Natural killer cell (primary cell): ENCODE results near the gene TXNDC16. TPM values are rescaled to one million over a fixed set of nuclear protein-coding genes. Genes with fewer than 3 reads are reported as not detected.

ENCODE experiments used
- ATAC-seq, 3 donors: fragments of 150-1000 bp in 2 of 3; fragments of 200-7000 bp in 1 of 3; cut with Tn5 transposase; 1 replicate in 1 of 3; 2 replicates in 2 of 3; pipeline ENCODE4 v1.10.0; 2021; ENCODE audit warnings: mild to moderate bottlenecking in 2 of 3, moderate library complexity in 2 of 3
- DNase-seq, 2 donors: peaks; one replicate each; pipeline versions ENCODE4 v3.0.0 to v3.0.0-alpha.2; 2013 to 2021; ENCODE audit warnings: mixed read lengths in 1 of 2
- H3K27ac ChIP-seq: one replicate; pipeline ENCODE4 v1.5.1; 2013; ENCODE audit warnings: mild to moderate bottlenecking, low read length
- H3K27me3 ChIP-seq: one replicate; pipeline ENCODE4 v1.6.1; 2013; ENCODE audit warnings: low read length; ENCODE audit not compliant: control insufficient read depth, insufficient read depth
- H3K36me3 ChIP-seq: one replicate; pipeline ENCODE4 v1.6.1; 2013; ENCODE audit warnings: low read length; ENCODE audit not compliant: control insufficient read depth, insufficient read depth
- H3K4me1 ChIP-seq: one replicate; pipeline ENCODE4 v1.6.1; 2013; ENCODE audit warnings: low read length; ENCODE audit not compliant: control insufficient read depth, insufficient read depth
- H3K4me3 ChIP-seq: one replicate; pipeline ENCODE4 v1.5.1; 2013; ENCODE audit warnings: low read length
- H3K9me3 ChIP-seq: one replicate; pipeline ENCODE4 v1.6.1; 2013; ENCODE audit warnings: low read length; ENCODE audit not compliant: control insufficient read depth, insufficient read depth
- H3K27ac Mint-ChIP-seq, 2 donors: one replicate each; pipeline ENCODE4 v1.8.0; 2022; ENCODE audit warnings: mild to moderate bottlenecking in 2 of 2, mixed read lengths in 2 of 2, moderate library complexity in 1 of 2
- H3K27me3 Mint-ChIP-seq, 2 donors: one replicate each; pipeline ENCODE4 v1.8.0; 2022; ENCODE audit warnings: low read depth in 2 of 2, mixed read lengths in 2 of 2
- H3K36me3 Mint-ChIP-seq: one replicate; pipeline ENCODE4 v1.8.0; 2022; ENCODE audit warnings: mixed read lengths
- H3K4me1 Mint-ChIP-seq, 2 donors: one replicate each; pipeline ENCODE4 v1.8.0; 2022; ENCODE audit warnings: mixed read lengths in 2 of 2
- H3K4me3 Mint-ChIP-seq: one replicate; pipeline ENCODE4 v1.8.0; 2022; ENCODE audit warnings: mild to moderate bottlenecking, moderate library complexity, mixed read lengths
- H3K9me3 Mint-ChIP-seq, 2 donors: one replicate each; pipeline ENCODE4 v1.8.0; 2022; ENCODE audit warnings: mixed read lengths in 2 of 2
- whole genome bisulfite sequencing: methylation state at CpG from one replicate; pipeline ENCODE4 v1.1.7; 2013; ENCODE audit warnings: missing lambda C conversion rate; ENCODE audit not compliant: insufficient coverage; 5-methylcytosine and 5-hydroxymethylcytosine counted together
- intact Hi-C: fragments of 100-400 bp; cut with micrococcal nuclease; formaldehyde crosslinking; loops from one replicate; pipeline ENCODE4 v1.14.2; 2022
- total RNA-seq, 4 donors: library from RNA; stranded (reverse); fragments of 120-200 nt in 1 of 4; gene quantifications; one replicate each; pipeline versions ENCODE4 v1.2.3 to v1.2.4, GENCODE V29; 2013 to 2022
- TF ChIP-seq, protein P1 (sequence below): fragments of 200-600 bp; IDR thresholded peaks from one replicate; pipeline ENCODE4 v1.8.0; 2022; ENCODE audit warnings: antibody characterized with exemption

The TXNDC16 gene
- total RNA-seq, 3 donors from 2014 or later (not counting 1 experiment from before 2014, with no cell fraction given): 16.5 to 22.0 (median 20.7) TPM

DNA sequence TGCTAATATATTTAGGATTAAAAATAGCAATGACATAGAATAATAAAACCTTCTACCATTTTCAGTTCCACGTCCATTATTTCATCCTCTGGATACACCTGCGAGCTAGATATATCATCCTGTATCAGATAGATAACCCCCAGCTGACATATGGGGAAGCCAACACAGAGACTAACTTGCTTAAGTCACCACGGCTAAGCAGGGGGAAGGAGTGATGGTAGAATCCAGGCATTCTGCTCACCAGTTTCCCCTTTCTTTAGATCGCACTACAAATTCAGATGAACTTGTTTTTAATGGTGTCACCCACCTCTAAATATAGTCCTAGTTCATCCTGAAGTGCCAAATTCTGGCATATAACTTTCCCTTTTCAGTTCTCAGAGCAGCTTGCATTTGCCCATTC, 110.1 kb downstream of the TXNDC16 start:
- no peak overlapping the region for H3K4me3 Mint-ChIP-seq
- no peak overlapping the region for H3K4me3 ChIP-seq
- H3K9me3 ChIP-seq: no peaks in the 10 kb centered on the region
- intact Hi-C loops: no loop called here
- peaks cover 7% of the 10 kb centered on the region for H3K36me3 ChIP-seq
- TF ChIP-seq, protein P1, sequence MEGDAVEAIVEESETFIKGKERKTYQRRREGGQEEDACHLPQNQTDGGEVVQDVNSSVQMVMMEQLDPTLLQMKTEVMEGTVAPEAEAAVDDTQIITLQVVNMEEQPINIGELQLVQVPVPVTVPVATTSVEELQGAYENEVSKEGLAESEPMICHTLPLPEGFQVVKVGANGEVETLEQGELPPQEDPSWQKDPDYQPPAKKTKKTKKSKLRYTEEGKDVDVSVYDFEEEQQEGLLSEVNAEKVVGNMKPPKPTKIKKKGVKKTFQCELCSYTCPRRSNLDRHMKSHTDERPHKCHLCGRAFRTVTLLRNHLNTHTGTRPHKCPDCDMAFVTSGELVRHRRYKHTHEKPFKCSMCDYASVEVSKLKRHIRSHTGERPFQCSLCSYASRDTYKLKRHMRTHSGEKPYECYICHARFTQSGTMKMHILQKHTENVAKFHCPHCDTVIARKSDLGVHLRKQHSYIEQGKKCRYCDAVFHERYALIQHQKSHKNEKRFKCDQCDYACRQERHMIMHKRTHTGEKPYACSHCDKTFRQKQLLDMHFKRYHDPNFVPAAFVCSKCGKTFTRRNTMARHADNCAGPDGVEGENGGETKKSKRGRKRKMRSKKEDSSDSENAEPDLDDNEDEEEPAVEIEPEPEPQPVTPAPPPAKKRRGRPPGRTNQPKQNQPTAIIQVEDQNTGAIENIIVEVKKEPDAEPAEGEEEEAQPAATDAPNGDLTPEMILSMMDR: no peak
- no peak overlapping the region for H3K27ac ChIP-seq
- WGBS: 85% methylated on average over 4 of the region's 4 CpGs
- no peak overlapping the region for H3K27ac Mint-ChIP-seq
- H3K36me3 Mint-ChIP-seq: no peaks in the 10 kb centered on the region
- H3K4me1 Mint-ChIP-seq: no peaks in the 10 kb centered on the region
- DNase-seq (no peak), ATAC-seq (no peak)
- no peaks in the 10 kb centered on the region for H3K9me3 Mint-ChIP-seq
- H3K27me3 ChIP-seq: no peaks in the 10 kb centered on the region
- H3K4me1 ChIP-seq: no peaks in the 10 kb centered on the region
- H3K27me3 Mint-ChIP-seq: no peaks in the 10 kb centered on the region

DNA sequence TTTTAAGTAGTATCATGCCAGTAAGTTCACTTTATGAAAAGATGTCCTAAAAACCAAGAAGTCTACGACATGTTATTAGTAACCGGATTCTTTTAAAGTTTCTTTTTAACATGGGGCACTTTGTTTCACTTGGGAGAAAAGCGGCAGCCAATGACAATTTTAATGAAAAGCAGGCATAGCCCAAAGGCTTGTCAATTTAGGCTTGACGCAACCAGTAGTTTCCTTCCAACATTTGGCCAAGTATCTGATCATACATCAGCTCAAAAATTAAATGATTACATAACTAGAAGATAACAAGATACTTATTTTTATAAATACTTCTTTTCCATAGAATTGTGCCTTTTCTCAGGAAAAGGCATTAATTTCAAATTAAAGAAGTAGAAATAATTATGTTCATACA, 112.8 kb downstream of the TXNDC16 start:
- H3K36me3 Mint-ChIP-seq: no peaks in the 10 kb centered on the region
- H3K4me3 Mint-ChIP-seq: no peak overlapping the region
- peaks cover 2% of the 10 kb centered on the region for H3K36me3 ChIP-seq
- WGBS: 99% methylated on average over 4 of the region's 4 CpGs
- H3K27me3 ChIP-seq: no peaks in the 10 kb centered on the region
- no peak overlapping the region for H3K27ac Mint-ChIP-seq
- intact Hi-C loops: no loop called here
- TF ChIP-seq, protein P1: no peak
- H3K4me1 Mint-ChIP-seq: no peaks in the 10 kb centered on the region
- no peaks in the 10 kb centered on the region for H3K9me3 Mint-ChIP-seq
- ATAC-seq (no peak), DNase-seq (no peak)
- H3K4me1 ChIP-seq: no peaks in the 10 kb centered on the region
- H3K4me3 ChIP-seq: no peak overlapping the region
- no peaks in the 10 kb centered on the region for H3K9me3 ChIP-seq
- H3K27ac ChIP-seq: no peak overlapping the region
- no peaks in the 10 kb centered on the region for H3K27me3 Mint-ChIP-seq

DNA sequence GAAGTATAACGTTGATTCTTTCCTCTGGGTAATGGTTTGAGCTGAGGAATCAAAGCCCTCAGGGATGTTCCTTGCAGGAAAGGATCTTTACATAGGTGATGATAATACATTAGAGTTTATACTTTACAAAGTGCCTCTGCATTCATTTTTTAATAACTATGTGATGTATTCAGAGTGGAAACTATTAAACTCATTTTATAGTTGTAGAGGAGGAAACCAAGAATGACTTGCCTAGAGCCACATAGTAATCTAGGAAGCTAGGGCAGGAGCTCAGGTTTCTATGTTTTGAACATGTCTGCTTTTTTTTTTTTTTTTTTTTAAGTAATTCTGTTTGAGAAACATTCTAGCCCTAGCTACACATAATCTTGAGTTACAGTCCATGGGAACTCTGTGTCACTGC, 117.3 kb downstream of the TXNDC16 start:
- Histone ChIP-seq H3K9me3 (no peaks in the 10 kb centered on the region), H3K27ac (no peak overlapping the region), H3K27me3 (no peaks in the 10 kb centered on the region), H3K4me1 (no peaks in the 10 kb centered on the region), H3K4me3 (no peak overlapping the region), H3K36me3 (peaks cover 7% of the 10 kb centered on the region)
- DNase-seq (no peak), ATAC-seq (no peak)
- TF ChIP-seq, protein P1: no peak
- Mint-ChIP-seq H3K36me3 (no peaks in the 10 kb centered on the region), H3K4me1 (no peaks in the 10 kb centered on the region), H3K27me3 (no peaks in the 10 kb centered on the region), H3K4me3 (no peak overlapping the region), H3K9me3 (no peaks in the 10 kb centered on the region), H3K27ac (no peak overlapping the region)
- 100% methylated on average over 1 of the region's 1 CpG for WGBS
- intact Hi-C loops: no loop called here

DNA sequence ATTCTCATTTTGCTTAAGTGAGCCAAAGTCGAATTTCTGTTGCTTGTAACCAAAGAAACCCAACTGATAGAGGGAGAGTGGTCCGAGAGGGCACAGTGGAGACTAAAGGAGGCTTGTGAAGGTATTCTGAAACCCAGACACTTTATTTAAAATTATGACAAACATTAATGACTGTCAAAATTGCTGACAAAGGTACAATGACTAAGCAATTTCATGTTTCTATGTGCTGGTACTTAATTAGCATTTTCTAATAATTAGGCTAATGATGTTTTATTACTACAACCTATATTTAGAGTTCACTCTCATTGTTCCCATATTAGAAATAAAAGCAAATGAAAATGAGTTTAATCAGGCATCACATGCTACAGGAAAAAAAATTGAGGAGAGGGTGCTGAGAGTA, 121.8 kb downstream of the TXNDC16 start:
- Histone ChIP-seq H3K27ac (no peak overlapping the region), H3K27me3 (no peaks in the 10 kb centered on the region), H3K4me1 (no peaks in the 10 kb centered on the region), H3K36me3 (peaks cover 5% of the 10 kb centered on the region), H3K9me3 (no peaks in the 10 kb centered on the region), H3K4me3 (no peak overlapping the region)
- no peak for ATAC-seq
- whole genome bisulfite sequencing: 80% methylated on average over 2 of the region's 2 CpGs
- TF ChIP-seq, protein P1: no peak
- Mint-ChIP-seq H3K27me3 (no peaks in the 10 kb centered on the region), H3K27ac (no peak overlapping the region), H3K36me3 (no peaks in the 10 kb centered on the region), H3K4me1 (peaks cover 7 to 13% of the 10 kb centered on the region in 2 donors), H3K4me3 (no peak overlapping the region), H3K9me3 (no peaks in the 10 kb centered on the region)
- no peak for DNase-seq
- intact Hi-C loops: no loop called here
